ENCODE data around the gene ANO2.

The ANO2 gene

GRCh38 chr12:5525783-5526367 is 419.2 kb downstream of the ANO2 start:
- no peak for DNase-seq

GRCh38 chr12:5524769-5525436 is 420.2 kb downstream of the ANO2 start:
- no peak for DNase-seq

DNA sequence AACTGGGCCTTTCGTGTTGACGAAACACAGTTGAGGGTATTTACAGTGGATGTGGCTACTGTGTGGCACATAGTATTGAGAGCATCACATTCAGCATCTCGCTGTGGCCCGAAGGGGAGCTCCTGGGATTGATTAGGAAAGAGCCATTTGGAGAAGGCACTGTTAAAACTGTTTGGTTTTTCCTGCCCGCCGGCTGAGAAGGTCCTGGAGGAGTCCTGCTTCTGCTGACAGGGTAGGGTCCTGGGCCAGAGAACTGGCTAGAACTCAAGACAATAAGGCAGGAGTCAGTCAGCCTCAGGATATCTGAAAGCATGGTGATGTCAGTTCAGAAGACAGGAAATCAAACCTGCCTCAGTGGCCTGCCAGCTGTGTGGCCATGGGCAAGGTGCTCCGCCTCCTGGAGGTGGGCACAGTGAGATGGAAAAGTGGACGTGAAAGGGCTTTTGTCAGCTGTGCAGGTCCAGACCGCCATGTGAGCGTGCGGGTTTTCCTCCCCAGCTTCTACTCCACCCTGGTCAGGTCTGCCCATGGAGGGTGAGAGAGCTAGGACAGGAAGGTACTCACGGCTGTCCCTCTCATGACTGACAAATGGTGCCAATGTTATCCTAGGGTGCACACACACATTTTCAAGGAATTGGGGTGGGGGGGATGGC is 420.8 kb downstream of the ANO2 start:
- no peak for DNase-seq

DNA sequence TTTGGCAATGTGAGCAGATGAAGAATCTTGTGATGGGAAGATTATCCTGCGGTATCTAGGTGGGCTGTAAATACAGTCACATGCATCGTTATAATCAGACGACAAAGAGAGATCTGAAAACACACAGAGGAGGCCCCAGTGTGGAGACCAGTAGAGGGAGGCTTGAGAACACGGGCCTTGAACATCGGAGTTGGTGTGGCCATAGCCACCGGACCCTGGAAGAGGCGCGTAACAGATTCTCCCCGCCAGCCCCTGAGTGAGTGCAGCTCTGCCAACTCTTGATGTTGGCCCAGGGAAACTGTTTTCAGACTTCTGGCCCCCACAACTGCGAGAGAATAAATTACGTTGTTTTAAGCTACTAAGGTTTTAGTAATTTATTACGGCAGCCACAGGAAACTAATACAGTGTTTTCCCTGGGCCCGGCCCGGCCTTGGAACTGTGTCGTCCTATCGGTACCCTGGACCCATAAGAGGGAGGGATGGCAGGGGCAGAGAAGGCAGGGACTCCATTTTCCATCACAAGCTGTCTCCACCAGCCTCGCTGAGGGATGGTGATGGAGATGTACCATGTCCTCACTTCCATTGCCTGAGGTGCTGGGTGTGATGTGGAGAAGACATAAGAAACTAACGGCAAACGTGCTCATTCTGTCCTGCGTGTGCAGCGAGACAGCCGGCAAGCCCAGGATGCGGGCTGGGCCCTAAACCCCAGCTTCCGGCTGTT is 421.5 kb downstream of the ANO2 start:
- no peak for DNase-seq

- no peak for DNase-seq
Measured at GRCh38 chr12:5522432-5523335, 422.4 kb downstream of the ANO2 start.

DNA sequence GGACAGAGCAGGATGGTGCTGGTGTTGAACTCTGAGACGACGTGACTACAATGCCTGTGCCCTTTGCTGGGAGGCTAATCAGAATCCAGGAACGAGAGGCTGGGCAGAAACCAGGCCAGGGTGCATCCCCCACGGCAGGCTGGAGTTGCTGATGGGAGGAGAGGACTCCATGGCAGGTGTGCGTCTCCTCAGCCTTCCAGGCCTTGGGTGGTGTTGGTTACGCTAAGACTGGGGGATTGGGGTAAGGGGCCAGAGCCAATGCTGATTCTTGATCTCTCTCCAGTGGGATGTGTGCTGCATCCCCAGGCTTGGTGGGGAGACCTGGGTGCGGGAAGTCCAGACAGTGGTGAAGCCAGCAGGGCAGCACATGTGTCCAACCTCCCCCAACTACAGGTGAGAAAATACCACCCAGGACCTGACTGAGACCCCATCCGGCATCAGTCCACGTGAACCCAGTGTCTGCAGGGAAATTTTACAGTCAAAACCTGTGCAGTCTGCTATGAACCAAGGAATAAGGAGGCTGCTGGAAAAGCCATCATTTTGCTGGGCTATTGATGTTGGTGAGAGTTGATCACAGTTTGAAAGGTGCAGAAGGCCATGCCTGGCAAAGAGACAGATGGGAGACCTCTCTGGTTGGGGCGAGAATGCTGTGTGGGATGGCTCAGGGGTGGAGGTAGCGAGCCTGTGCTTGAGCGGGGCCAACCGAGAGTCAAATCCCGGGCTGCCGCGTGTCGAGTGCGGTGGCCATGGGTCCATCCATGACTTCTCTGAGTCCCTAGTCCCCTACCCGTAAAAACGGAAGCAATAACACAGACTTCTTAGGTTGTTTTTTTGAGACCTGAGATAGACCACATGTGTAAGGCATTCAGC is 423.4 kb downstream of the ANO2 start:
- no peak for DNase-seq

DNA sequence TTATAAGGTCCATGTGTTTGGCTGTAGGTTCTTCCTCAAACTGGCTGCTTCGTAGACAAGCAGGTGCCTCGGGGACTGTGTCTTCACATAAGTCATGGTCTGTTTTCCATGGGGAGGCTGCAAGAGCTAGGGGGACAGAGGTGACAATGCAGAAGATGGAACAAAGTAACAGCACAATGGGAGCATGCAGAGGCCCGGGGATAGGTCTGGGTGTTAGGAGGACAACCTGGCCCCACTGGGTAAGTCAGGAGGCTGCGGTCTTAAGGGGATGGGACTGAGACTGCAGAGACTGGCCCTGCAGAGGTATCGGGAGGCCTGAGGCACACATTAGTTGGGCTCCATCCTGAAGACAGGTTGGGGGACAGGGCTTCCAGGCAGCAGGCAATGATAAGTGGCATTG is 424.2 kb downstream of the ANO2 start:
- no peak for DNase-seq

GRCh38 chr12:5520037-5520436 is 425.0 kb downstream of the ANO2 start:
- DNase-seq = no peak

DNA sequence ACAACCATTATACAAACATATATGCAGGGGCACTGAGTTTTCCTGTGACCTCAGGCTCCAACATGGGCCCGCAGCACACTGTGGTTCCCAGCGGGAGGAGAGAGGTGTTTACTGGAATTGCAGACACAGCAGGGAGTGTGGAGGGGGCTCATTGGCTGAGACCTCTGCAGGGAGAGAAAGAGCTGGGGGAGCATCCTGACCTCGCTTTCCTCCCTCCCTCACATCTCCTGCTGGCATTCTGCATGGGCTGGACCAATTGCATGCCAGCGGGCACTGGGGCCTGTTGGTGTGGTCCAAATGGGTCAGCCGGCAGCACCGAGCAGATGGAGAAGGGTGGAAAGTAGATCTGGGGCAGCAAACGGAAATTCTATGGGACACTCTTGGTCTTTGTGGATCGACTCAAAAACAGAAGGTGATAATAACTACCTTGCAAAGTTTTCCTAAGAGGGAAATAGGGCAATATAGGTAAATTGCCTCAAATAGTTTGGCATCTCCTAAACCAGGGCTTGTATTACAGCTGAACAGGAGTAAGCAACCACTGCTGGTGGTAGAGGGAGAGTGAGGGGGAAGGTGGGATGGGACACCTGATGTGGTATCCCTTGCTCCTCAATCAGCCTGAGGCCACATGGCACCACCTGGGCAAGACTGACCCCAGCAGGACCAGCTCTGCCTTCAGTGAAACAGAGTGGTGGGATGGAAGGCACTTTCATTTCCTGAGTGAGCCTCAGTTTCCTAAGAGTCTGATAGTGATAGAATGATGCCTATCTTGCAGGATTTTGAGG is 426.3 kb downstream of the ANO2 start:
- DNase-seq = no peak

GRCh38 chr12:5516371-5517241 is 428.5 kb downstream of the ANO2 start:
- DNase-seq = no peak

DNA sequence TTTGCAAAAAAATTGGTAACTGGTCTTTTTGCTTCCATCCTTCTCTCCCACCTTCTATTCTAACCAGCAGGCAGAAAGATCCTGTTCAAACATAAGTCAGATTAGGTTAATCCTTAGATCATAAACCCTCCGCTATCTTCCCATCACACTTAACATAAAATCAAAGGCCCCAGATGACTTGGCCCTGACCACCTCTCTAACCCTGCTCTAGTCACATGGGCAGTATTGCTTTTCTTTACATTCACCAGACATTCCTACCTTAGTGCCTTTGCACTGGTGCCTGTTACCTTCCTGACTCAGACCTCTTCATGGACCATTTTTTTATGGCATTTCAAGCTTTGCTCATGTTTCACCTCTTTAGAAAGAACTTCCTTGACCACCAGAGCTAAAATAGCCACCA is 429.6 kb downstream of the ANO2 start:
- no peak for DNase-seq

DNA sequence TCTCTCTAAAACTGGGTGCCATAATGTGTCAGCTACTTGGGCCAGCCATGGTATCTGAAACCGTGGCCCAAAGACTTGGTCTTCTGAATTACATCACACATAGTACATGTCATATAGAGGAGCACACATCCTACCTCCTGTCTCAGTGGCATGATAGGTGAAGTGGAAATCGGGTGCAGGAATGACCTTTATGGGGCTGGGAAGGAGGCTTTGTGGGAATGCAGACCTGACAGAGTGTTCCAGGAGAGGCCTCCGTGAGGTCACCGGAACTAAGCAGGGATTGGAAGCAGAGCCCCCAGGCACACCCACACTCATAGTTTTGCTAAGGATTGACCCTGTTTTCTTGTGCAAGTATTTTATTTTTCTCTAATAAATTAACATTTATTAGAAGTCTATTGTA is 430.5 kb downstream of the ANO2 start:
- DNase-seq = no peak

- no peak for DNase-seq
Measured at GRCh38 chr12:5514016-5514415, 431.0 kb downstream of the ANO2 start.

- no peak for DNase-seq
Measured at GRCh38 chr12:5513406-5513805, 431.7 kb downstream of the ANO2 start.
